GM12864 (cell line): Measurements from ENCODE around the gene PLEKHA6.

ENCODE experiments used
- DNase-seq: peaks from one replicate; pipeline ENCODE4 v3.0.0-alpha.2; 2011; ENCODE audit warnings: low read depth
- H3K4me3 ChIP-seq: 2 replicates; pipeline ENCODE4 v1.5.1; 2011; ENCODE audit warnings: mild to moderate bottlenecking, low read depth, low read length, control low read depth
- CTCF ChIP-seq: IDR thresholded peaks from 2 replicates; pipeline ENCODE4 v1.5.1; 2011; ENCODE audit warnings: low read depth, mild to moderate bottlenecking, moderate library complexity, low read length, control low read depth, inconsistent platforms; ENCODE audit errors: missing control alignments

Gene PLEKHA6

GRCh38 chr1:204201348-204202040 is 158.2 kb downstream of the PLEKHA6 start:
- no peak overlapping the region for H3K4me3 ChIP-seq

DNA sequence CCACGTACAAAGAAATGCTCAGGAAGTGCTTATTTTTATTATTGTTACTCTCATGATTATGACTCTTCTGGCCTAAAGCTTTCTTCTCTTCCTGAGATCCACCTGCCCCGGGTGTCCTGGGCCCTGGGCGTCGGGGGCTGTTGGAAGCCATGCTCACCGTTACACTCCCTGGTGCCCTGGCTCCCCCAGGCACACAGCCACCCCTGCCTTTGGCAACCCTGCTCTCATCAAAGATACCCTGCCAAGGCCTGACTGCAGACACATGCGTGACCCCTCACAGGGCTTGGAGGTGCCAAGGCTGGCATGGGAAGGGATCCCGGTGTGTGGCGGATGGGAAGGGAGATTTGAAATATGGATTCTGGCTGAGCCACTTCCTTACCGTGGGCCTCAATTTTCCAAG is 160.2 kb downstream of the PLEKHA6 start:
- no peak for TF ChIP-seq CTCF
- no peak for DNase-seq
- H3K4me3 ChIP-seq = no peak overlapping the region

More at GRCh38 chr1:204201348-204202040, 158.2 kb downstream of the PLEKHA6 start:
- TF ChIP-seq CTCF = no peak
- DNase-seq = no peak

DNA sequence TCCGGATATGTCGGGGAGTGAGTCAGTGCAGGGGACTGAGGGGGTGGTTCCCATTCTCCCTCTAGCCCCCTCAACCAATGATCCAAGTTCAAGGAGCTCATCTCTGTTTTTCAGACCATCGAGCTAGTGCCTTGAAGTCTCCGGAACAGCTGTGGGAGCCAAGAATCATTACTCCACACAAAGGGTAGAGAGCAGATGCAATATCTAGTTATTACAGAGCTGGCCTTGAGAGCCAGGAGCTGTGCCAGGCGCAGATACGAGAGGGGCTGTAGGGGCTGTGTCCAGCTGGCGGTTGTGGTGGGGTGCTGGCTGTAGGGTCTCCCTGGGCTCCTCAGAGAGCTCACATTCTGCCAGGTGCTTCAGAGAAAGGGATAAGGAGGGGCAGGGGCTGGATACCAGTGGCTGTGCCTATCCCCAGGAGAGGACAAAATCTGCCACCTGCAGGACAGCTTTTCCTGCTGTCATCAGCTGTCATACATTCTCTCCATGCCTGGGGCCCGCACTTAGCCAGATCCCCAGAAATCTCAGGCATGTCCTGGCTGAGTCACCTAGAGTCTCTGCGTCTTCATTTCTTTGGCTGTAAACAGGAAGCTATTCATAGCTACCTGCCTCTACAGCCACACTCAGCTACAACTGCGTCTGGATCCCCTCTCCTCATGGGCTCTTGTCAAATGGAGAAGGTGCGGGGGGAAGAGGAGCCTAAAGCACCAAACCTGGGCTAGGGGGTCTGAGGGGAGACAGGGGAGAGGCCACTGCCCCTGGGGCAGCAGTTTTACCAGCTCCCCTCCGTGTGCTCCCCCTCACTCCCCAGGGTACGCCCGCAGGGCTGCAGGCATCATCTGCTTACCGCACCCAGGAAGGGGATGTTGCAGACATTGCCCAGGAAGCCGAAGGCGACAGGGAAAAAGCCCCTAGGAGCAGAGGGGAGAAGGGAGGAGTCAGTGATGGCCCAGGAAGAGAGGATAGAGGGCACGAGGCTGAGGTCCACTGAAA is 161.1 kb downstream of the PLEKHA6 start:
- H3K4me3 ChIP-seq = no peak overlapping the region
- no peak for TF ChIP-seq CTCF
- DNase-seq = no peak

DNA sequence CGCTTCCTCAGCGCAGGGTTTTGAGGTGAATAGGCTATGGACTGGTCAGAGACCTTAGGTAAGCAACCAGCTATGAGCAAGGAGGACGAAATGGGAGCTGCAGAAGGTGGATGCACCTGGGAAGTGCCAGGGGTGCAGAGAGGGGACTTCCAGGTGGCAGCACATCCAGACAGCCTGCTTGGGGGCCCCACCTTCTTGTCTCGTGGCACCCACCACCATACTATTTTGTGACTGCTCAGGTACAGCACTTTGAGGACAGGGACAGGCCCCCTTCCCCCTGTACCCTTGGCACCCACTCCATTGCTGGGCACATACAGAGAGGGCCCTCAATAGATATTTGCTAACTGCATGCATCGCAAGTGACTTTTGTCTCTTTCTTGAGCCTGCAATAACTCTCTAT is 162.7 kb downstream of the PLEKHA6 start:
- H3K4me3 ChIP-seq = no peak overlapping the region
- no peak for DNase-seq
- TF ChIP-seq CTCF = no peak

DNA sequence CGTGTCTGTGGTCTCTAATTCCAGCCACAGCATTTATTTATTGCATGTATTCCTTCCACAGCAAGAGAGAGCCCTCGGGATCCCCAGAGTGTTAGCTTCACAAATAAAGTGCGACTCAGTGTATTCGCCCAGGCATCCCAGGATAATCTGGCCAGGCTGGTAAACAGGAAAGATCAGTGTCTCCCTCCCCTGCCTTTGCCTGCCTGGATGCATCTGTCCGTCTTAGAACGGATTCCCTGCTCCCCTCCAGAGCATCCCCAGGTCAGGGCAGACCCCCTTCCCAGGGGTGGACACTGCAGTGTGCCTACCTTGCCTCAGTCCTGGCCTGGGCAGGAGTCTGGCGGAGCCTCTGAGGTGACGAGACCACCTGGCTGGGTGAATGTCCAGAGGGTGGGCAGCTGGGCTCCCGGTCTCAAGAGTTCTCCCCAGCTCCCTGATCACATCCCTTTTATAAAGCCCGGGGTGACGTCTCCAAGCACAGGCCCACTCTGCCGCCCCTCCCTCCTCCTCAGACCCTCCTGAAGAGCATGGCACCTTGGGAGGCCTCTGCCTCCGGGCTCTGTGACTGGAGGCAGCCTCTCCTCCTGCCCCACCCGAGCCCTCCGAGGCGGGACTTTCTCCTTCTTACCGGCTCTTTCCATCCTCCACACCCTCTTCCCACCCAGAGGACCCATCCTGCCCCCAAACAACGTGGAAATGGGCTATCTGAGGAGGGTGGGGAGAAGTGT is 163.5 kb downstream of the PLEKHA6 start, which contains the start of gene KISS1:
TSS of gene KISS1 (minus strand) at position 424 of the 728 bp plus-strand sequence. CDS start 3,615 bp downstream, outside the sequence.
- no peak for DNase-seq
- H3K4me3 ChIP-seq = no peak within 1 kb of the TSS
- no peak for TF ChIP-seq CTCF

GRCh38 chr1:204194771-204195170 is 165.0 kb downstream of the PLEKHA6 start:
- no peak overlapping the region for H3K4me3 ChIP-seq
- no peak for DNase-seq
- TF ChIP-seq CTCF = no peak
